Central memory CD4-positive, alpha-beta T cell (primary cell): ENCODE data around the gene PRRC2B.
A peak's percentile ranks its signal among the peaks of the same experiment; 100 is the strongest.

Source experiments
- DNase-seq: peaks from one replicate; pipeline ENCODE4 v3.0.0; 2022

Gene PRRC2B

DNA sequence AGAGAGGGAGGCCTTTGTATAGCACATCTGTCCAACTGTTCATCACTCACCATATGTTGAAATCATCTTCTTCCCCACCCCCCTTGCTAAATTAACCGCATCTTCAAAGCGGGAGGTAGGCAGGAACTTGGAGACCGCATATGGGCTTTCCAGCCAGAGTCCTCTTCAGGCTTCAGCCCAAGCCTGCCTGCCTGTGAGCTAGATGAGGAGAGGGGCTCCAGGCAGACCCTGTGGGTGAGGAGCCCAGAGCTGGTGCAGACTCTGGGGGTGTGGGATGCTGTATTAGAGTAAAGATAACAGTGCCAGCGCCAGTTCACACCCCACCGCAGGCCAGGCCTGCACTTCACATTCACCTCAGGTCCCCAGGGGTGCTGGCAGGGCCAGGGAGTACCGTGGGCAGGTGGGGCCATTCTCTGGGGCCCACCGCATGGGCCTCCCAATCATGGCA is 16.2 kb downstream of the PRRC2B start:
- peak; percentile 52 for DNase-seq

DNA sequence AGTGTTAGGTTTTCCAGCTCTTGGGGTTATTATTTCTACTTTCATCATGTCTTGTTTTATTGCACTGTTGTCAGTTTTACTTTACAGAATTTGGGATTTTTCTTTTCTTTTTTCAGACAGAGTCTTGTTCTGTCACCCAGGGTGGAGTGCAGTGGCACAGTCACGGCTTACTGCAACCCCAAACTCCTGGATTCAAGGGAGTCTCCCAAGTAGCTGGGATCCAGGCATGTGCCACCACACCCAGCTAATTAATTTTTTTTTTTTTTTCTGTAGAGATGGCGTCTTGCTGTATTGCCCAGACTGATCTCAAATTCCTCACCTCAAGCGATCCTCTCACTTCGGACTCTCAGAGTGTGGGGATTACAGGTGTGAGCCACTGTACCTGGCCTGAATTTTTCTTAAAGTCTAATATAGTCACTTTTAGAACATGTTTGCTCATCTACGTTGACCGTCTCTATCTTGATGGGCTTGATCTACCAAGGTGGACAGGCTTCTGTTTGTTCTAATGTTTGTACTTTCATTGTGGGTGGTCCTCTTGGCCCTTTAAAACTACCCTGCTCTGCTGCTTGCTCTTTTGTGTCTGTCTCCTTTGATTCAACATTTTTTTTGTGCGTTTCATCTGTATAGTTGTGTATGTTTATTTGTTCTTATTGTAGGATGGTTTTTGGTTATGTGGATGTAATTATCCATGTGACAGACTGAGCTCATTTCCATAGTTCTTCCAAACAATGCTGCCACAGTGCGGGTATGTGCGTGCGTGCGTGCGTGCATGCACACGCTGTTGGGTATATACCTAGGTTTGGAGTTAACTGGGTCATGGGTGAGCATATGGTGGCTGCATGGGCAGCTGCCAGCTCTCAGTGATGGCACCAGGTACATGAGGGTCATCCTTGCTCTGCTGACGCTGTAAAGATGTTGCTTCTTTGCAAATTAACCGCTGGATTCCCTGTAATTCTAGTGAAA is 18.1 kb downstream of the PRRC2B start:
- no peak for DNase-seq

GRCh38 chr9:131416509-131416908 is 22.6 kb downstream of the PRRC2B start:
- no peak for DNase-seq

DNA sequence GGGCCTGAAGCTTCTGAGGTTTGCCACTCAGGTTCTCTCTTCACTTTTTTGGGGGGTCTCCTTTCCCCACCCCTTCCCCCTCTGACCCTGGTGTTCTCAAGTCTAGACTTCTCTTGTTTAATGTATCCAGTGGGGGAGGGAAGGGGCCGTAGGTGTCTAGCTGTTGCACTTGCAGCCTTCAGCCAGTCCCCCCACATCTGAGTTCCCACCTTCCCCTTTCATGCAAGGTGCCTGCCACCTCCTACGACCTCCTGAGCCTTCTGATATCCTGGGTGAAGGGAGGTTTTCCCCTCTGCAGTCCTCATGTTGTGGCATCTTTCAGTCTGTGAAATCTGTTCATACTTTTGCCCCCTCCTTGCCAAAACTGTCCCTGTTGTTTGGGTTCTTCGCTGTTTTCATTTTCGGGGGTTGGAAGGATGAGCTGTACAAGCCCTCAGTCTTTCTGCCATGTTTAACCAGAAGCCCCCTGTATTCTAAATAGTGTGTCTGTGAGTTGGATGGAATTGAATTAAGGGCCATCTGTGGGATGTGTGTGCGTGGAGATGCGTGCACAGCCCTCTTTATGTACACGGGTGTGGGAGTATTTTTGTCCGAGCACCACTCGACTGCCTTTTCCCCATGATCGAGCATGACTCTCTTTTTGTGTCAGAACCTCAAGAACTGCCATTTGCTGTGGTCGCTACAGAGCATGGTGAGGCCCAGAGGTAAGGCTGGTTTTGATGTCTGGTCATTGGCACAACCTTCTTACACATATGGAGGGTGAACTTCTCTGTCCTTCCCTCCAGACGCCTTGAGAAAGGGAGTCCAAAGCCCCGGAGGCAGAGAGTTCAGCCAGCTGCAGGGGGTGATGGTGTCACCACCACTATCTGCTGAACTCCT is 23.6 kb downstream of the PRRC2B start:
- no peak for DNase-seq

DNA sequence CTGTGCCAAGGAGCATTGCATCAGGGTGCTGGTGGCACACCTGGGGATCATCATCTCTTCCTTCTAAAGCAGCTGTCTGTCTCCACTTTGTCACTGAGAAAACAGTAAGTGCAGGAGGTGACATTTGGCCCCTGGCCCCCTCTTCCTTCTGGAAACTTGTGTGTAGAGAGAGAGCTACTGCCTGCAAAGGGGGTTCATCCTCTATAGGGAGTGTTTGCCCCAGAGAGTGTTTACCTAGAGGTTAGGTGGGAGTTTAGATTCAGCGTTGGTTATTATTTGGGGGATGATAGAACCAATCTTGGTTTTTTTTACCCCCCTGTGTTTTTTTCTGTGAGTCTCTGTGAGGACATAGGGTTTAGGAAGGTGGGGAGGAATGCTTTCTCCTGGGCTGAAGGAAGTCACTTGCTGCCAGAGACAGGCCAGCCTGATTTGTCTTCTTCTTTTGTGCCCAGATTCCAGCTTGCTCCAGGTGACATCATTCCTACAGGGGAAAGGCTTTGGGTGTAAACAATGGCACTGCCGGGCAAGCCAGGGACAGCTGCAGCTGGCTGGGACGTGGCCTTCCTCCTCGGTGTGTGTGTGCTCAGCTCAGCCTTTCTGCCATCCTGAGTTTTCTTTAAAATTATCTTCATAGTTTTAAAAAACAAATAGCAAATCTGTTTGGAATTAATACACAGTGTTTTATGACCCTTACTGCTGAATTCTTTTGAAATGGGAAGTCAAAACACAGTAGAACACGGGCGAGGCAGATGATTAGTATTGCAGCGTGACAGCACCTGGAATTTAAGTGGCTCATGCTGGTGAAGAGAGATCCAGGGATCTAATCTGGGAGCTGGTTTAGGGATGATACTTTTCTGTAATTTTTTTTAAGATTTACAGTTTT is 24.5 kb downstream of the PRRC2B start:
- no peak for DNase-seq

GRCh38 chr9:131419026-131419614 is 25.2 kb downstream of the PRRC2B start:
- no peak for DNase-seq

DNA sequence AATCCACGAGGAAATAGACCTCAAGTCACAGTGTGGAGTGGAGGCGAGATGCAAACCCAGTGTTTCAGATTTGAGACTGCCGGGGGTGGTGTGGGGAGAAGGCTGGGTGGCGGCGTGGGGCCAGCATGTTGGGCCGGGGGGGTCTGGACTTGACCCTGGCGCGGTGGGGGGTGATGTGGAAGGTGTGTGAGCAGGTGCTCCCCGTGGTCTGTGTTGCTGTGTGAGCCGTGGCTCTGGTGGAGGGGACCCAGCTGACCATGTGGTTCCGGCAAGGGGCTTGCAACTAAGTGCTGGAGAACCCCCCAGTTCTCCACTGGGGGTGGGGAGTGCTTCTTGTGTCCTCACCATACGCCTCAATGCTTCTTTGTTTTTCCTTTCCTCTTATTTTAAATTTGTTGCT is 25.8 kb downstream of the PRRC2B start:
- DNase-seq = no peak

DNA sequence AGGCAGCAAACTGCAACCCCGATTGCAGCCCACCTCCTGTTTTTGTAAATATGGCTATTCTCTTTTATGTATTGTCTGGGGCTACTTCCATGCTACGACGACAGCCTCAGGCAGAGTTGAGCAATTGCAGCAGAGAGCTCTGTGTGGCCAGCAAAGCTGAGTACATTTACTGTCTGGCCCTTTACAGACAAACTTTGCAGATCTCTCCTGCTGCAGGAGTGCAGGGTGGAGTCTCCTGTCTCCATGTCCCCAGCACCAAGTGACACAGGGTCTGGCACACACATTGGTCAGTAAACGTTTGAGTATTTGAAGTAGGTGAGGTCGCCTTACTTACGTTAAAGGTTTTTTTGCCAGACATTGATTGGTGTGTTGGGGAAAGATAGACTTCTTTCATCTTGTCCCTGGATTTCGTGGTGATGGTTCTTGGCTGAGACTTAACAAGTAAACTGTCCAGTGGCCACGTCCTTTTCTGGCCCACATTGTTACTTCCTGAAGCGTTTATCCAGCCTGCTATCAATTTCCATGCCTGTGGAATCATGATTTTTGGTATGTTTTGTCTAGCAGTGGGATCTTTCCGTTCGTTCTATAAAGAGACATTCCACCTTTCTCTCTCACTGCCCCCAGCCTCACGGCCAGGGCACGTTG is 27.2 kb downstream of the PRRC2B start:
- DNase-seq = no peak

DNA sequence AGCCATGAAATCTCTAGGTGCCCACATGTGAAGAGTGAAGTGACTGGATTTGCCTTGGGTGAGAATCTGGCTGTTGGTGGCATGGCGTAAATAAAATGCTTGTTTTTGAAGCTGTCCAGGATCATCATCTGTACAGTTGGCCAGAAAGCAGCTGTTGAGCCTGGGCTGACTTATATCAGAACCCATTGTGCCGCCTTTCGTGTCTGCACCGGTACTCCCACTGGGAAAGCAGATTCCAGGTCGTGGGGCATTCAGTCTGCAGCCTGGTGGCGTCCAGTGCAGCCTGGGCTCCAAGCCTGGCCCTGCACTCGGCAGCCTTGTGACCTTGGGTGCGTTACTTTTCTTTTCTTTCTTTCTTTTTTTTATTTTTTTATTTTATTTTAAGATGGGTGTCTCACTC is 27.8 kb downstream of the PRRC2B start:
- DNase-seq = no peak

GRCh38 chr9:131422241-131422792 is 28.4 kb downstream of the PRRC2B start:
- no peak for DNase-seq

GRCh38 chr9:131423171-131423581 is 29.3 kb downstream of the PRRC2B start:
- DNase-seq = no peak

DNA sequence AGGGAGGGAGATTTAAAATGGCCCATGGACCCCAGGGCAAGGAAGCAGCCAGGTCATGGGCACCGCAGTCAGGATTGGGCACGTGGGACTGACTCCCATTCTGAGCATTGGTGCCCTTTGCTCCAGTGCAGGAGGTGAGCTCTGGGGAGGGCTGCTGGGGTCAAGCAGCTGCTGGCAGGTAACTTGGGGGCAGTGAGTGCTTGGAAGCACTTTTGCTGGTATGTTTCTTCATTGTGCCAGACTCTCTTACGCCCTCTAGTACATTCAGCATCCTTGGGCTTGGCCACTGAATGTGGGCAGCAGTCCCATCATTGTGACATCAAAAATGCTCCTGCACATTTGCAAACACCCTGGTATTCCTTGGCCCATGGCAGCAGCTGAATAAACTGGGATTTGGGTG is 32.7 kb downstream of the PRRC2B start:
- no peak for DNase-seq

- no peak for DNase-seq
Measured at GRCh38 chr9:131429121-131430012, 35.5 kb downstream of the PRRC2B start.

DNA sequence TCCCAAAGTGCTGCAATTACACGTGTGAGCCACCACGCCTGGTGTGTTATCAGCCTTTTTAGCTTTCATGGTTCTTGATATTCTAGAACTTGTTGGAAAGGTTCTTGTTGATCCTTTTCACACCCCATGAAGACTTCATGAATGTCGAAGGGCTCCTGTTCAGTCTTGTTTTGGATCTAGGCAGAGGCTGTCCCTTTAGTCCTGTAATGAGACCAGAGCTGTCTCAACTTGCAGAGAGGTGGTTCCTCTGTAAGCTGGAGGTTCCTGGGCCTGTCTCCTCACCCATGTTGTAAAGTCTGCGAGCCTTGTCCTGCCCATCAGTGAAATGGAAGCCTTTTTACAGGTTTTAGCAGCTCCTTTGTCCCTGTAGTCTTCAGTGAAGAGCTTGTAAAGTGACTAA is 38.2 kb downstream of the PRRC2B start:
- no peak for DNase-seq

GRCh38 chr9:131432597-131433301 is 38.9 kb downstream of the PRRC2B start:
- no peak for DNase-seq

GRCh38 chr9:131433302-131433854 is 39.5 kb downstream of the PRRC2B start:
- no peak for DNase-seq

- no peak for DNase-seq
Measured at GRCh38 chr9:131434673-131435072, 40.8 kb downstream of the PRRC2B start.

DNA sequence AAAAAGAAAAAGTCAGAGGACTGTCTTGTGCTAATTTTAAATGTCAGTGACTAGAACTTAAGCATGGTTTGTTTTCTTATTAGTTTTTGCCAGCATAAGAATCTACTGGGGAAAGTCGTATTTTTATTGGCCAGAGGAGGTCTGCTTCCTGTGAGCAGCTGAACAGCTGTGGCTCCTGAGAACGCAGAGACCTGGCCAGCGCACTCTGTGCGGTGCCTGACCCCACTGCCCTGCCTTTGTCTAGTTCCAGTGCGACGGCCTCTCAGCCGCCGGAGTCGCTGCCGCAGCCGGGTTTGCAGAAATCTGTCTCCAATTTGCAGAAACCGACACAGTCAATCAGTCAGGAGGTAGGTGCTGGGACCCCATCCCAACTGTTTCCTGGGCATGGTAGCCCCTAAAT is 42.5 kb downstream of the PRRC2B start:
- DNase-seq = no peak

- no peak for DNase-seq
Measured at GRCh38 chr9:131436865-131437271, 43.0 kb downstream of the PRRC2B start.
